H7 (cell line): Measurements from ENCODE around the gene PDGFA. TPM values are rescaled to one million over a fixed set of nuclear protein-coding genes. Genes with fewer than 3 reads are reported as not detected.
A peak's percentile ranks its signal among the peaks of the same experiment; 100 is the strongest.

Experiments used
- DNase-seq: peaks from one replicate; pipeline ENCODE4 v3.0.0; 2012
- H3K27me3 ChIP-seq: 2 replicates; pipeline ENCODE4 v1.6.0; 2011; ENCODE audit warnings: mild to moderate bottlenecking, low read length; ENCODE audit not compliant: control insufficient read depth, insufficient read depth
- H3K36me3 ChIP-seq: replicated peaks from 2 replicates; pipeline ENCODE4 v1.5.1; 2011; ENCODE audit warnings: low read length; ENCODE audit not compliant: control insufficient read depth, insufficient read depth
- H3K4me3 ChIP-seq: 2 replicates; pipeline ENCODE4 v1.5.1; 2011; ENCODE audit warnings: low read depth, mild to moderate bottlenecking, control low read depth, low read length, moderate library complexity; ENCODE audit not compliant: insufficient read depth
- total RNA-seq: library from RNA; depleted of rRNA; stranded (reverse); fragments of >200 nt; shearing (Covaris generic); gene quantifications from 2 replicates; pipeline ENCODE4 v1.2.3, GENCODE V29; 2014; rRNA removed

The PDGFA gene
- total RNA-seq, 1 experiment from 2014 or later = 149 TPM

DNA sequence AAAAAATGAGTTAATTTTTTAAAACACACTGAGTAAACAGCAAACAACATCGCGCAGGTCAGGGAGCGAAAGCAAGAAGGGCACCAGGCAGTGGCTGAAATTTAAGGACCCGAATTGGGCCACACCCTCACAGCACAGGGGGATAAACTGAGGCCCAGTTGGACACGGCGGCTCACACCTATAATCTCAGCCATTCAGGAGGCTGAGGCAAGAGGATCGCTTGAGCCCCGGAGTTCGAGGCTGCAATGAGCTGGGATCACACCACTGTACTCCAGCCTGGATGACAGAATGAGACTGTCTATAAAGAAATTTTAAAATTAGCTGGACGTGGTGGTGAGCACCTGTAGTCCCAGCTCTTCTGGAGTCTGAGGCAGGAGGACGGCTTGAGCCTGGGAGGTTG, 69.6 kb downstream of the PDGFA start:
- Histone ChIP-seq H3K4me3 (no peak overlapping the region), H3K36me3 (no peaks in the 10 kb centered on the region), H3K27me3 (peaks cover 19% of the 10 kb centered on the region)
- DNase-seq = no peak

GRCh38 chr7:449324-450019, 70.2 kb downstream of the PDGFA start:
- H3K36me3 ChIP-seq = no peaks in the 10 kb centered on the region
- DNase-seq = peak; percentile 69
- H3K27me3 ChIP-seq = peaks cover 19% of the 10 kb centered on the region
- H3K4me3 ChIP-seq = no peak overlapping the region

DNA sequence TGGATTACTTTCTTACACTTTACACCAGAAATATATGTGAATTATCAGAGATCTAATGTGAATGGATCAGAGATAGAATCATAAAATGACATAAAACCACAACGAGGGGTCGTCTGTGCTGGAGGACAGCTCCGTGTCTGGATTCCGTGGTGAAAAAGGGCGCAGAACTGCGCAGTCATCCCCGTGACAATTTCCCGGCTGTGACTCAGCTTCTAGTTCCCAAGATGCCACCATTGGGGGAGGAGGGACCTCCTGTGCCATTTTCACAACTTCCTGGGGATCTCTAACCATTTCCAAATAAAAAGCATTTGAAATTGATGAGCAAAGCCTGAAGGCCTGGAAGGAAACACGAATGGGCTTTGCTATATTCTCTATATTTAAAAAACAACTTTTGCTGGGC, 72.1 kb downstream of the PDGFA start:
- no peak for DNase-seq
- H3K36me3 ChIP-seq = no peaks in the 10 kb centered on the region
- peaks cover 12% of the 10 kb centered on the region for H3K27me3 ChIP-seq
- H3K4me3 ChIP-seq = no peak overlapping the region

Other genes starting within 250 kb of the PDGFA start
- gene FOXL3, start 229.7 kb downstream of the PDGFA start, total RNA-seq = not detected in 2 replicates
- gene DNAAF5, start 206.9 kb upstream of the PDGFA start, total RNA-seq = 82.5 and 101 TPM in 2 replicates
- gene PRKAR1B, start 207.4 kb upstream of the PDGFA start, total RNA-seq = 32.4 and 32.8 TPM in 2 replicates